Hepatocyte (in vitro differentiated cells): Measurements from ENCODE around the gene CDK10. TPM values are rescaled to one million over a fixed set of nuclear protein-coding genes. Genes with fewer than 3 reads are reported as not detected.

Experiments used
- DNase-seq: peaks from one replicate; pipeline ENCODE4 v3.0.0-alpha.2; 2016; ENCODE audit warnings: low spot score
- H2AFZ ChIP-seq: fragments of 200-600 bp; sonication (generic); 2 replicates; pipeline ENCODE4 v1.6.0; 2016; ENCODE audit warnings: antibody characterized with exemption, mild to moderate bottlenecking
- H3K27ac ChIP-seq: fragments of 200-600 bp; sonication (generic); 2 replicates; pipeline ENCODE4 v1.5.1; 2016; ENCODE audit warnings: mild to moderate bottlenecking
- H3K27me3 ChIP-seq: fragments of 200-600 bp; sonication (generic); 2 replicates; pipeline ENCODE4 v1.6.1; 2016
- H3K36me3 ChIP-seq: fragments of 200-600 bp; sonication (generic); replicated peaks from 2 replicates; pipeline ENCODE4 v1.5.1; 2016; ENCODE audit warnings: low read depth; ENCODE audit not compliant: insufficient read depth
- H3K4me1 ChIP-seq: fragments of 200-600 bp; sonication (generic); 2 replicates; pipeline ENCODE4 v1.5.1; 2016; ENCODE audit warnings: mild to moderate bottlenecking, moderate library complexity; ENCODE audit not compliant: insufficient read depth
- H3K4me2 ChIP-seq: fragments of 200-600 bp; sonication (generic); 2 replicates; pipeline ENCODE4 v1.6.0; 2016
- H3K4me3 ChIP-seq: fragments of 200-600 bp; sonication (generic); 2 replicates; pipeline ENCODE4 v1.5.1; 2016; ENCODE audit warnings: mild to moderate bottlenecking
- H3K79me2 ChIP-seq: fragments of 200-600 bp; sonication (generic); 2 replicates; pipeline ENCODE4 v1.6.0; 2017; ENCODE audit warnings: mild to moderate bottlenecking
- H3K9me2 ChIP-seq: fragments of 200-600 bp; sonication (generic); replicated peaks from 2 replicates; pipeline ENCODE4 v1.6.0; 2017; ENCODE audit warnings: mild to moderate bottlenecking; ENCODE audit not compliant: insufficient read depth
- H3K9me3 ChIP-seq: fragments of 200-600 bp; sonication (generic); 2 replicates; pipeline ENCODE4 v1.5.1; 2016; ENCODE audit warnings: low read depth, mild to moderate bottlenecking
- H4K20me1 ChIP-seq: fragments of 200-600 bp; sonication (generic); 2 replicates; pipeline ENCODE4 v1.6.0; 2016; ENCODE audit warnings: mild to moderate bottlenecking; ENCODE audit not compliant: insufficient read depth, poor library complexity, severe bottlenecking
- EZH2 ChIP-seq: fragments of 200-600 bp; sonication (generic); IDR thresholded peaks from 2 replicates; pipeline ENCODE4 v1.6.1; 2016; ENCODE audit warnings: antibody characterized with exemption, mild to moderate bottlenecking, borderline replicate concordance
- EZH2phosphoT487 ChIP-seq: fragments of 200-600 bp; sonication (generic); IDR thresholded peaks from one replicate; pipeline ENCODE4 v1.6.1; 2018; ENCODE audit warnings: antibody characterized with exemption, mild to moderate bottlenecking, low read depth, moderate library complexity; ENCODE audit not compliant: unreplicated experiment, severe bottlenecking
- WGBS: methylation state at CpG from one replicate; pipeline ENCODE4 v1.1.6; 2016; ENCODE audit warnings: low lambda C conversion rate; ENCODE audit errors: missing lambda C conversion rate; 5-methylcytosine and 5-hydroxymethylcytosine counted together
- polyA plus RNA-seq: library from polyadenylated mRNA; unstranded; fragments of >200 nt; fragmentation: Nextera tagmentation; extraction: Ambion mirVana; gene quantifications from 2 replicates; pipeline ENCODE4 v1.2.1, GENCODE V29; 2016
- total RNA-seq: library from RNA; depleted of rRNA; stranded (reverse); fragments of >200 nt; gene quantifications from 2 replicates; pipeline ENCODE4 v1.2.3, GENCODE V29; 2014
- TF ChIP-seq, protein P1 (sequence below): fragments of 200-600 bp; sonication (generic); IDR thresholded peaks from 2 replicates; pipeline ENCODE4 v1.5.1; 2016; ENCODE audit warnings: antibody characterized with exemption, mild to moderate bottlenecking; ENCODE audit not compliant: poor library complexity

CDK10 gene
- total and polyA plus RNA-seq, 2 experiments from 2014 or later, result 70.4 to 155 TPM

DNA sequence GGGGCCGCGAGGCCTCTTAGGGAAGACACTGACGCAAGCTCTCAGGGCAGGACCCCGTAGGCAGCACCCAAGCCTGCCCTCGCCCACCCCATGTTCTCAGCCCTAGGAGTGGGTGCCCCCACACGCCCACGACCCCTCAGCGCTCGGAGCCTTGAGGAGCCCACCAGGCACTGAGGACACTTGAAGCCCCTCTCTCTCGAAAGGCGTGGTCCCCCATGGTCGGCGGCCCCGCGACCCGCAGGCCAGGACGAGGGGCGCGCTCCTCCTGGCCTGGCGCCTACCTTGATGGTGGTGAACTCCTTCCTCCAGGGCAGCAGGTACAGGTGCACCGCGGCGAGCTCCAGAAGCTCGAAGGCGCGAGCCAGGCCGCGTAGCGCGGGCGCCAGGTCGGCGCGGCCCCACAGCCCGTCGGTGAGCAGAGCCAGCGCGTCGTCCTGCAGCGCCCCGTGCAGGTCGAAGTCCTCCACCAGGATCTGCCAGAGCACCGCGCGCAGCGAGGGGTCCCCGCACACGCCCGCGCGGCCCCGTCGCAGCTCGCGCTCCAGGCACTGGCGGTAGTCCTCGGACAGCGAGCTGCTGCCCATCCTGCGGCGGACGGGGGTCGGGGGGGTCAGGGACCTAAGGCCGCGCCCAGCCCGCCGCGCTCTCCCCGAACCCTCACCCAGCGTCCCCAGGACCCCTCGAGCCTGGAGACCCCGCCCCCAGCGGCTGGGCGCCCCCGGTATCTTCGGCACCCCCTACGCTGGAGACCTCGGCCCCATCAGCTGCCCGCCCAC, 14.3 kb downstream of the CDK10 start:
- Histone ChIP-seq H2AFZ (peak overlapping the region; percentile 46), H3K36me3 (no peaks in the 10 kb centered on the region), H3K27me3 (no peaks in the 10 kb centered on the region), H3K27ac (peak overlapping the region; percentile 95), H3K4me3 (peak overlapping the region; percentile 38), H3K4me1 (peaks cover 10% of the 10 kb centered on the region), H3K4me2 (peak overlapping the region; percentile 90), H3K9me3 (no peaks in the 10 kb centered on the region), H4K20me1 (peaks cover 9% of the 10 kb centered on the region), H3K79me2 (peaks cover 5% of the 10 kb centered on the region), H3K9me2 (no peaks in the 10 kb centered on the region)
- peak; percentile 93 for DNase-seq
- WGBS, result 3% methylated on average over 65 of the region's 78 CpGs
- TF ChIP-seq, protein P1, sequence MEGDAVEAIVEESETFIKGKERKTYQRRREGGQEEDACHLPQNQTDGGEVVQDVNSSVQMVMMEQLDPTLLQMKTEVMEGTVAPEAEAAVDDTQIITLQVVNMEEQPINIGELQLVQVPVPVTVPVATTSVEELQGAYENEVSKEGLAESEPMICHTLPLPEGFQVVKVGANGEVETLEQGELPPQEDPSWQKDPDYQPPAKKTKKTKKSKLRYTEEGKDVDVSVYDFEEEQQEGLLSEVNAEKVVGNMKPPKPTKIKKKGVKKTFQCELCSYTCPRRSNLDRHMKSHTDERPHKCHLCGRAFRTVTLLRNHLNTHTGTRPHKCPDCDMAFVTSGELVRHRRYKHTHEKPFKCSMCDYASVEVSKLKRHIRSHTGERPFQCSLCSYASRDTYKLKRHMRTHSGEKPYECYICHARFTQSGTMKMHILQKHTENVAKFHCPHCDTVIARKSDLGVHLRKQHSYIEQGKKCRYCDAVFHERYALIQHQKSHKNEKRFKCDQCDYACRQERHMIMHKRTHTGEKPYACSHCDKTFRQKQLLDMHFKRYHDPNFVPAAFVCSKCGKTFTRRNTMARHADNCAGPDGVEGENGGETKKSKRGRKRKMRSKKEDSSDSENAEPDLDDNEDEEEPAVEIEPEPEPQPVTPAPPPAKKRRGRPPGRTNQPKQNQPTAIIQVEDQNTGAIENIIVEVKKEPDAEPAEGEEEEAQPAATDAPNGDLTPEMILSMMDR, result peak; percentile 31
- TF ChIP-seq EZH2phosphoT487, result no peak

DNA sequence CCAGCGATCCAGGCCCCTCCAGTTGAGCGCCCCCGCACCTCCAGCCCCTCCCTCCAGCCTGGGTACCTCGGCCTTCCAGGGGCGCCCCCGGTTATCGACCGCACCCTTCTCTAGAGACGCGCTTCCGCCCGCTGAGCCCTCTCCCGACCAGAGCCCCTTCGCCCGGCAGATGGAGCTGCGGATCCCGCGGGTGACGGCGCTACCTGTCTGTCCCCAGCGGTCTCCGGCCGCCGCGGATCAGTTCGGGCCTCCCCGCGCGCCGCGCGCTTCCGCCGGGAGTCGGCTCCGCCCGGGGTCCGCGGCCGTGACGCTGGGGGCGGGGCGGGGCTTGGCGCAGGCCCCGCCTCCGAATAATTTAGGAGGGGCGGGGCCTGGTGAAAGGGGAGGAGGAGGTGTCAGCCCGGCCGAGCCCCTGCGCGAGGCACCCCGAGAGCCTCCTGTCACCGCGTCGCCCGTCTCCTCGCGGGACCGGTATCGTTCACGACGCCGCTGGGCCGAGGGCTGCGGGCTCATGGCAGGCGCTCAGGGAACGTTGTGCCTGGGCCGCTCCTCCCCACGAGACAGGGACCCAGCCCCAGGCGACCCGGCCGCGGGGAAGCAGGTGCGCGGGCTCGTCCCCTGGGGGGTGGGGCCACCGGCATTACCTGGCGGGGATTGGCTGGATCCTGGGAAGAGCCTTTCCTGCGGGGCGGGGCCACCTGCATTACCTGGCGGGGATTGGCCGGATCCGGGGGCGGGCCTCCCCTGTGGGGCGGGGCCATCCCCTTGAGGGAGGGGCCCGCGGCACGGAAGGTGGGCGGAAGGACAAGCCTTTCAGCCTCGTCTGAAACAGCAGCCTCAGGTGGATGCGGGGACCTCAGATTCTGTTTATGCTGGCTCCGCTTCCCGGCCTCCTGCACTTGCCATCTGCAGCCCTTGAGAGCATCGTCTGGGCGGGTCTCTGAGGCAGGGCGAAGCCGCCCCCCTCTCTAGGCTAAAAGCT, 15.2 kb downstream of the CDK10 start, which contains the start of gene SPATA2L:
TSS of gene SPATA2L (minus strand) at position 281 of the 982 bp plus-strand sequence. CDS start 473 bp downstream, outside the sequence.
- Histone ChIP-seq H3K27ac (peak within 1 kb of the TSS; percentile 95), H3K4me1 (peaks cover 10% of the 10 kb centered on the region), H4K20me1 (peaks cover 9% of the 10 kb centered on the region), H3K9me3 (no peaks in the 10 kb centered on the region), H3K27me3 (no peaks in the 10 kb centered on the region), H3K9me2 (no peaks in the 10 kb centered on the region), H2AFZ (peak within 1 kb of the TSS; percentile 49), H3K36me3 (no peaks in the 10 kb centered on the region), H3K79me2 (peaks cover 5% of the 10 kb centered on the region), H3K4me3 (peak within 1 kb of the TSS; percentile 38), H3K4me2 (peak within 1 kb of the TSS; percentile 90)
- TF ChIP-seq EZH2phosphoT487 (no peak), EZH2 (no peak)
- TF ChIP-seq, protein P1, result peak; percentile 34
- peak; percentile 97 for DNase-seq
- 1% methylated on average over 65 of the region's 97 CpGs for WGBS

- Histone ChIP-seq H3K9me2 (no peaks in the 10 kb centered on the region), H3K4me2 (no peak overlapping the region), H3K27me3 (no peaks in the 10 kb centered on the region), H3K9me3 (no peaks in the 10 kb centered on the region), H4K20me1 (peaks cover 7% of the 10 kb centered on the region), H3K4me1 (peaks cover 10% of the 10 kb centered on the region), H3K27ac (no peak overlapping the region), H3K36me3 (no peaks in the 10 kb centered on the region), H3K4me3 (no peak overlapping the region), H3K79me2 (no peaks in the 10 kb centered on the region), H2AFZ (no peak overlapping the region)
- whole genome bisulfite sequencing, result 87% methylated on average over 13 of the region's 13 CpGs
- DNase-seq, result no peak
- TF ChIP-seq EZH2 (no peak), EZH2phosphoT487 (no peak)
- TF ChIP-seq, protein P1, result no peak
Observed at GRCh38 chr16:89704281-89704680, 17.8 kb downstream of the CDK10 start.
